LHCN-M2 (cell line): Measurements from ENCODE around the gene TNFRSF1B. TPM values are rescaled to one million over a fixed set of nuclear protein-coding genes. Genes with fewer than 3 reads are reported as not detected.

Experiments used
- DNase-seq: peaks from one replicate; pipeline ENCODE4 v3.0.0-alpha.2; 2012; ENCODE audit warnings: low read depth
- total RNA-seq: library from RNA; depleted of rRNA; stranded (reverse); fragments of >200 nt; gene quantifications from 2 replicates; pipeline ENCODE4 v1.2.3, GENCODE V29; 2014

TNFRSF1B gene
- total RNA-seq, 1 experiment from 2014 or later = 1.3 TPM

- no peak for DNase-seq
These were observed 25.5 kb upstream of the TNFRSF1B start for GRCh38 chr1:12141163-12141850.

GRCh38 chr1:12142141-12142823 is 24.5 kb upstream of the TNFRSF1B start:
- no peak for DNase-seq

- DNase-seq = no peak
These were observed 23.7 kb upstream of the TNFRSF1B start for GRCh38 chr1:12142891-12143630.

GRCh38 chr1:12143631-12144155 is 23.1 kb upstream of the TNFRSF1B start:
- peak; percentile 98 for DNase-seq

GRCh38 chr1:12144236-12144635 is 22.6 kb upstream of the TNFRSF1B start:
- DNase-seq = no peak

- DNase-seq = no peak
These were observed 21.8 kb upstream of the TNFRSF1B start for GRCh38 chr1:12144969-12145368.

- DNase-seq = no peak
These were observed 21.0 kb upstream of the TNFRSF1B start for GRCh38 chr1:12145616-12146342.

- DNase-seq = no peak
These were observed 20.3 kb upstream of the TNFRSF1B start for GRCh38 chr1:12146343-12147112.

GRCh38 chr1:12147201-12147701 is 19.5 kb upstream of the TNFRSF1B start:
- DNase-seq = peak; percentile 32

- DNase-seq = peak; percentile 37
These were observed 18.4 kb upstream of the TNFRSF1B start for GRCh38 chr1:12148160-12148957.

GRCh38 chr1:12148958-12149790 is 17.6 kb upstream of the TNFRSF1B start:
- no peak for DNase-seq

- no peak for DNase-seq
These were observed 17.0 kb upstream of the TNFRSF1B start for GRCh38 chr1:12149791-12150175.

- DNase-seq = no peak
These were observed 16.2 kb upstream of the TNFRSF1B start for GRCh38 chr1:12150456-12151200.

GRCh38 chr1:12151465-12151864 is 15.3 kb upstream of the TNFRSF1B start:
- no peak for DNase-seq

- no peak for DNase-seq
These were observed 14.5 kb upstream of the TNFRSF1B start for GRCh38 chr1:12152113-12152891.

- DNase-seq = peak; percentile 92
These were observed 13.5 kb upstream of the TNFRSF1B start for GRCh38 chr1:12153181-12153785.

- DNase-seq = no peak
These were observed 11.5 kb upstream of the TNFRSF1B start for GRCh38 chr1:12155328-12155727.
